ENCODE data around the gene AKT1.
A peak's percentile ranks its signal among the peaks of the same experiment; 100 is the strongest.
"Not testable (repeated sequence)": the region's sequence is repeated elsewhere in the genome, so short reads cannot be mapped to it uniquely, and the experiment has no call there.

Gene AKT1

GRCh38 chr14:104794993-104795780 lies at the start of gene AKT1:
AKT1 (minus strand) TSS chr14:104795748; CDS start chr14:104792643, 3,105 bp downstream.
- DNase-seq: peak; percentile 83

GRCh38 chr14:104845033-104845666 lies 49.6 kb upstream of the AKT1 start:
- DNase-seq: no peak

- no peak for DNase-seq
Measured at GRCh38 chr14:104844306-104845032, 48.9 kb upstream of the AKT1 start.

- DNase-seq: no peak
Measured at GRCh38 chr14:104843442-104844305, 48.1 kb upstream of the AKT1 start.

GRCh38 chr14:104843006-104843405 lies 47.5 kb upstream of the AKT1 start:
- DNase-seq: no peak

GRCh38 chr14:104841730-104842129 lies 46.2 kb upstream of the AKT1 start:
- DNase-seq: no peak

GRCh38 chr14:104836171-104836935 lies 40.8 kb upstream of the AKT1 start:
- not testable (repeated sequence) for DNase-seq

- DNase-seq: no peak
Measured at GRCh38 chr14:104830781-104831180, 35.2 kb upstream of the AKT1 start.

- DNase-seq: peak; percentile 93
Measured at GRCh38 chr14:104827177-104828055, 31.9 kb upstream of the AKT1 start.

- DNase-seq: no peak
Measured at GRCh38 chr14:104826861-104827176, 31.3 kb upstream of the AKT1 start.

- DNase-seq: peak; percentile 86
Measured at GRCh38 chr14:104826189-104826860, 30.8 kb upstream of the AKT1 start.

GRCh38 chr14:104824353-104824997 lies 28.9 kb upstream of the AKT1 start:
- no peak for DNase-seq

GRCh38 chr14:104822821-104823615 lies 27.5 kb upstream of the AKT1 start:
- DNase-seq: no peak

- DNase-seq: no peak
Measured at GRCh38 chr14:104821971-104822608, 26.5 kb upstream of the AKT1 start.

- DNase-seq: no peak
Measured at GRCh38 chr14:104821229-104821945, 25.8 kb upstream of the AKT1 start.

- peak; percentile 47 for DNase-seq
Measured at GRCh38 chr14:104820669-104821228, 25.2 kb upstream of the AKT1 start.

GRCh38 chr14:104819361-104819781 lies 23.8 kb upstream of the AKT1 start:
- no peak for DNase-seq
